Spleen (tissue), 11 donors: ENCODE results near the gene SEPTIN11. TPM values are rescaled to one million over a fixed set of nuclear protein-coding genes. Genes with fewer than 3 reads are reported as not detected.
"Not testable (repeated sequence)": the region's sequence is repeated elsewhere in the genome, so short reads cannot be mapped to it uniquely, and the experiment has no call there.

ENCODE experiments used
- DNase-seq: peaks from one replicate; pipeline ENCODE4 v3.0.0-alpha.2; 2020
- H3K27ac ChIP-seq, 8 donors: fragments of 200-600 bp; sonication (generic) in 7 of 8; 1 replicate in 4 of 8; 2 replicates in 4 of 8; pipeline versions ENCODE4 v1.5.0 to v1.8.0; 2016 to 2021; ENCODE audit warnings: inconsistent platforms in 4 of 8, mild to moderate bottlenecking in 4 of 8, moderate library complexity in 1 of 8
- H3K27me3 ChIP-seq, 7 donors: fragments of 200-600 bp; sonication (generic) in 6 of 7; replicated peaks in 1 of 7; 1 replicate in 4 of 7; 2 replicates in 3 of 7; pipeline versions ENCODE4 v1.5.0 to v1.8.0; 2016 to 2021; ENCODE audit warnings: inconsistent platforms in 3 of 7, mild to moderate bottlenecking in 1 of 7
- H3K36me3 ChIP-seq, 6 donors: fragments of 200-600 bp; sonication (generic) in 5 of 6; 1 replicate in 4 of 6; 2 replicates in 2 of 6; pipeline versions ENCODE4 v1.5.0 to v1.8.0; 2016 to 2021; ENCODE audit warnings: inconsistent platforms in 2 of 6
- H3K4me1 ChIP-seq, 6 donors: fragments of 200-600 bp; sonication (generic) in 5 of 6; 1 replicate in 3 of 6; 2 replicates in 3 of 6; pipeline versions ENCODE4 v1.5.0 to v1.8.0; 2016 to 2021; ENCODE audit warnings: inconsistent platforms in 3 of 6
- H3K4me3 ChIP-seq, 8 donors: fragments of 200-600 bp; sonication (generic) in 7 of 8; 1 replicate in 4 of 8; 2 replicates in 4 of 8; pipeline versions ENCODE4 v1.5.0 to v1.8.0; 2016 to 2021; ENCODE audit warnings: inconsistent platforms in 4 of 8, mild to moderate bottlenecking in 4 of 8, moderate library complexity in 2 of 8
- H3K9me3 ChIP-seq, 8 donors: fragments of 200-600 bp; sonication (generic) in 7 of 8; 1 replicate in 4 of 8; 2 replicates in 4 of 8; pipeline versions ENCODE4 v1.5.0 to v1.8.0; 2016 to 2021; ENCODE audit warnings: inconsistent platforms in 4 of 8
- POLR2A ChIP-seq, 3 donors: fragments of 450-650 bp; IDR thresholded peaks; one replicate each; pipeline ENCODE4 v1.5.1; 2017; ENCODE audit warnings: antibody characterized with exemption in 3 of 3, mild to moderate bottlenecking in 1 of 3
- POLR2AphosphoS5 ChIP-seq, 3 donors: sonication (generic); formaldehyde crosslinking; IDR thresholded peaks; one replicate each; pipeline ENCODE4 v1.5.1; 2017; ENCODE audit warnings: antibody characterized with exemption in 3 of 3
- WGBS, 5 donors: extraction: QIAGEN DNeasy Blood & Tissue Kit in 3 of 5; methylation state at CpG; one replicate each; pipeline versions ENCODE4 v1.1.5 to v1.1.7; 2013 to 2018; 5-methylcytosine and 5-hydroxymethylcytosine counted together
- intact Hi-C: fragments of 100-400 bp; cut with DNase I; formaldehyde crosslinking; loops from one replicate; pipeline ENCODE4 v1.15.0; 2023; ENCODE audit warnings: low total_unique reads
- polyA plus RNA-seq, 3 donors: library from polyadenylated mRNA; stranded (reverse); fragments of 200-250 nt; gene quantifications; one replicate each; pipeline ENCODE4 v1.2.1, GENCODE V29; 2013
- total RNA-seq, 7 donors: library from RNA; depleted of rRNA in 3 of 7; stranded (reverse); fragments of >200 nt in 3 of 7; fragmentation: NEBNext Ultra II Directional in 4 of 7; extraction: Animal tissue kit (Norgen Biotek cat#: 25700) in 4 of 7; gene quantifications; one replicate each; pipeline versions ENCODE4 v1.1.0 to v1.2.1, GENCODE V29; 2016 to 2021
- TF ChIP-seq, protein P1 (sequence below), 11 experiments: fragments of 200-600 bp in 7 of 11; fragments of 450-650 bp in 4 of 11; sonication (generic) in 4 of 11; IDR thresholded peaks in 8 of 11; conservative IDR thresholded peaks in 3 of 11; 1 replicate in 7 of 11; 2 replicates in 4 of 11; pipeline versions ENCODE4 v1.4.0 to v1.8.0; 2016 to 2021; ENCODE audit warnings: antibody characterized with exemption in 11 of 11, inconsistent platforms in 4 of 11, mild to moderate bottlenecking in 1 of 11
- donor health status: healthy with polysubstance abuse.
- donor health status: DM: no; HTN: no; CAD: no; lungs with moderate emphysema.
- donor health status: DM: no; HTN: no; CAD: no.
- donor health status: Bipolar disorder and iron deficiency.
- donor health status: healthy.
- donor health status: DM: no; HTN: no; CAD: no.
- donor health status: DM: yes; HTN: yes; CAD: no.

SEPTIN11 gene
- total and polyA plus RNA-seq, 10 donors, result 9.7 to 91.9 (median 53.3) TPM

DNA sequence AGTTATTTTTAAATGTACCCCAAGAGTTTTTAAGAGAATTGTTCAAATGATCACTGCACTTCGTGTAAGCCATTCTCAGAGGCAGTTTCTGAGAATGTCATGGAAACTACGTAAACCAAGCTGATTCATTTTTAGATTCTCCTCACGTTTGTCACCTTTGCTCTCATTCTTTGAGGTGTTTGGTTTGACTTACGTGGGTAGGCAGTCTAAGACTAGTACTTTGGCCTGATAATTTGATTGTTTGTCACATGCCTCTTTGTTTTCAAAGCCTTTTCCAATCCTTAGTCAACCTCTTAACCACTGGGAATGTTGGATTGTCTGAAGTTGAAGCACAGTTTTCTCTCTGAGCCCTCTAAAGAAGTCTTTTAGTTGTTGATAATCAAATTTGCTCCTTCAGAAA lies 10.5 kb downstream of the SEPTIN11 start:
- H3K4me1 ChIP-seq, result peaks cover 0 to 3% (median 0%) of the 10 kb centered on the region in 6 donors
- intact Hi-C loops, result no loop called here
- no peaks in the 10 kb centered on the region for H3K27me3 ChIP-seq
- no peak for DNase-seq
- no peaks in the 10 kb centered on the region for H3K36me3 ChIP-seq
- H3K4me3 ChIP-seq, result no peak overlapping the region
- no peak for TF ChIP-seq POLR2AphosphoS5 (IDR thresholded peaks at IDR 0.05)
- TF ChIP-seq, protein P1, sequence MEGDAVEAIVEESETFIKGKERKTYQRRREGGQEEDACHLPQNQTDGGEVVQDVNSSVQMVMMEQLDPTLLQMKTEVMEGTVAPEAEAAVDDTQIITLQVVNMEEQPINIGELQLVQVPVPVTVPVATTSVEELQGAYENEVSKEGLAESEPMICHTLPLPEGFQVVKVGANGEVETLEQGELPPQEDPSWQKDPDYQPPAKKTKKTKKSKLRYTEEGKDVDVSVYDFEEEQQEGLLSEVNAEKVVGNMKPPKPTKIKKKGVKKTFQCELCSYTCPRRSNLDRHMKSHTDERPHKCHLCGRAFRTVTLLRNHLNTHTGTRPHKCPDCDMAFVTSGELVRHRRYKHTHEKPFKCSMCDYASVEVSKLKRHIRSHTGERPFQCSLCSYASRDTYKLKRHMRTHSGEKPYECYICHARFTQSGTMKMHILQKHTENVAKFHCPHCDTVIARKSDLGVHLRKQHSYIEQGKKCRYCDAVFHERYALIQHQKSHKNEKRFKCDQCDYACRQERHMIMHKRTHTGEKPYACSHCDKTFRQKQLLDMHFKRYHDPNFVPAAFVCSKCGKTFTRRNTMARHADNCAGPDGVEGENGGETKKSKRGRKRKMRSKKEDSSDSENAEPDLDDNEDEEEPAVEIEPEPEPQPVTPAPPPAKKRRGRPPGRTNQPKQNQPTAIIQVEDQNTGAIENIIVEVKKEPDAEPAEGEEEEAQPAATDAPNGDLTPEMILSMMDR (IDR thresholded peaks at IDR 0.05 in 8 of 11, conservative IDR thresholded peaks at IDR 0.05 in 3 of 11), result no peak
- no peak for TF ChIP-seq POLR2A (IDR thresholded peaks at IDR 0.05)
- H3K27ac ChIP-seq, result no peak overlapping the region
- 64 to 86% (median 74%) methylated on average over 4 of the region's 4 CpGs for WGBS, 5 donors
- H3K9me3 ChIP-seq, result no peaks in the 10 kb centered on the region

DNA sequence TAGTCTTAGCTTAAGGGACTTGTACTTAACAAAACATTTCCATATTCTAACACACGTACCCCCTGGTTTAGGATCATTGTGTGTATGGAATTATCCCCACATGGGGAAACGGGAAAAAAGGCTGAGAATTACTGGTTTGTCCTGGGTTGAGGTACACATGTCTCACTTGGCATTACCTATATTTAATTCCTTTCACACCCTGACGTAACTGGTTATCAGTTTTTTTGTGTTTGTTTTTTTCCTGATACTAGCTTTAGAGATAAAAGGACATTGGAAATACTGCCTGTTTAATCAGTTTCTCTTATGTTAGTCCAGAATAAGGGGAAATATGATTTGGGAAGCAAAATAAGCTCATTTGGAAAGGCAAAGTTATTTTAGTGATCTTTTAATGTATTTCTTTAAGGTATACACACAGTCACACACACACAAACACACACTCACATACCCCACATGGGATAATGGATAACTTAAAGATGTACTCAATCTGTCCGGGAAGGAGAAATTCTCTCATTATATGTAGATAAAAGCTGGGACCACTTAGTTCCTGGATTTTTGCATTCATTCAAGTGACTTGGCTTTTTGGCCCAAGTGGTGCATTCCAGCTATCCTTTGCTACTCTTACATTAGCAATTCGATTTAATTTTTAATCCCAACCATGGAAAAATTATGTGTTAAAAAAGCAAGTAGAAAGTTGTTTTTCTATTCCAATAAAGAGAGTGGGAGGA lies 13.0 kb downstream of the SEPTIN11 start:
- H3K9me3 ChIP-seq, result no peaks in the 10 kb centered on the region
- no peak overlapping the region for H3K27ac ChIP-seq
- peaks cover 0 to 3% (median 0%) of the 10 kb centered on the region in 6 donors for H3K4me1 ChIP-seq
- intact Hi-C loops, result no loop called here
- no peaks in the 10 kb centered on the region for H3K27me3 ChIP-seq
- no peak overlapping the region for H3K4me3 ChIP-seq
- 80 to 94% (median 89%) methylated on average over 5 of the region's 5 CpGs for WGBS, 5 donors
- H3K36me3 ChIP-seq, result no peaks in the 10 kb centered on the region
- DNase-seq, result no peak
- TF ChIP-seq POLR2A (IDR thresholded peaks at IDR 0.05) (no peak), POLR2AphosphoS5 (IDR thresholded peaks at IDR 0.05) (no peak)
- TF ChIP-seq, protein P1 (IDR thresholded peaks at IDR 0.05 in 8 of 11, conservative IDR thresholded peaks at IDR 0.05 in 3 of 11), result no peak

DNA sequence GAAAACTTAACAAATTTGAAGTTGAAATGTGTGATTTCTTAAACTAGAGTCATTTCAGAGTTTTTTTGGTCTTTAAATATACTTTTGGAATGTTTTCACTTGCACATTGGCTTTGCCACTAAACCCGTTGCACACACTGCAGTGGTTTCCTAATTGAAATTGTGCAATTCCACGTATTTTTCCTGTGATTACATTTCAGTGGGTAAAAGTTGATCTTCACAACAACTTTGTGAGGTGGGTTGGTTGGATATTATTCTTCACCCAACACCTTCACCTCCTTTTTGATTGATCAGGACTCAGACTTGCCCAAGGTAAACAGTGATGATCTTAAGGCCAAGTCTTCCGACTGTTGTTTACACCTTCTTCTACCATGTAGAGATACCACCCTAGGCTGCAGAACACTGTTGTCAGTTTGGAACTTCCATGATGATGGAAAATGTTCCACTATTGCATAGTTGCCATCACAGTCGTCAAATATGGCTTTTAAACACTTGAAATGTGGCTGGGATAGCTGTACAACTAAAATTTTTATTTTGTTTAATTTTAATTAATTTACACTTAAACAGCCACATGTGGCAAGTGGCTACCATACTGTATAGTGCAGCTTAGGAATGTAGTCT lies 13.7 kb downstream of the SEPTIN11 start:
- H3K27ac ChIP-seq, result no peak overlapping the region
- no peaks in the 10 kb centered on the region for H3K27me3 ChIP-seq
- intact Hi-C loops, result no loop called here
- TF ChIP-seq POLR2A (IDR thresholded peaks at IDR 0.05), result no peak
- TF ChIP-seq, protein P1 (IDR thresholded peaks at IDR 0.05 in 8 of 11, conservative IDR thresholded peaks at IDR 0.05 in 3 of 11), result no peak
- H3K36me3 ChIP-seq, result no peaks in the 10 kb centered on the region
- H3K9me3 ChIP-seq, result no peaks in the 10 kb centered on the region
- peaks cover 0 to 3% (median 0%) of the 10 kb centered on the region in 6 donors for H3K4me1 ChIP-seq
- no peak for DNase-seq
- H3K4me3 ChIP-seq, result no peak overlapping the region
- WGBS, 5 donors, result 64 to 84% (median 73%) methylated on average over 4 of the region's 4 CpGs

DNA sequence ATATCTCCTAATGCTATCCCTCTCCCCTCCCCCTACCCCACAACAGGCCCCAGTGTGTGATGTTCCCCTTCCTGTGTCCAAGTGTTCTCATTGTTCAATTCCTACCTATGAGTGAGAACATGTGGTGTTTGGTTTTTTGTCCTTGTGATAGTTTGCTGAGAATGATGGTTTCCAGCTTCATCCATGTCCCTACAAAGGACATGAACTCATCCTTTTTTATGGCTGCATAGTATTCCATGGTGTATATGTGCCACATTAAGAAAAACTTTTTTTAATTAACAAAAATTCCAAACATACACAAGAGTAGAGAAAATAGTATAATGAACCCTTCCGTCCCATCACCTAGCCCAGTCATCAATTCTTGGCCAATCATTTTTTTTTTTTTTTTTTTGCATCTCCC lies 14.4 kb downstream of the SEPTIN11 start:
- DNase-seq, H3K27ac ChIP-seq, H3K9me3 ChIP-seq, H3K4me3 ChIP-seq, H3K4me1 ChIP-seq, H3K27me3 ChIP-seq, intact Hi-C loops, H3K36me3 ChIP-seq: not testable (repeated sequence)
- WGBS, 5 donors, result 94 to 100% (median 98%) methylated on average over 1 of the region's 1 CpG
